Endothelial cell of umbilical vein (primary cell): ENCODE data around the gene ROCK2. TPM values are rescaled to one million over a fixed set of nuclear protein-coding genes. Genes with fewer than 3 reads are reported as not detected.

Experiments
- BruUV-seq: library from RNA; stranded (reverse); fragments of 400-500 nt; replicated peaks from 2 replicates; lab custom pipeline; 2021; lab: Mats Ljungman, UMichigan
- CTCF ChIA-PET: fragments of 300-600, 350-600 bp; sonication (Branson Sonifier 250); formaldehyde crosslinking; loops from one replicate; lab custom pipeline; 2021; ENCODE audit warnings: antibody characterized with exemption, inconsistent platforms; lab: Charles Lee
- POLR2A ChIA-PET: fragments of 300-600, 350-600 bp; sonication (Branson Sonifier 250); formaldehyde crosslinking; loops from one replicate; lab custom pipeline; 2021; ENCODE audit warnings: antibody characterized with exemption, inconsistent platforms; lab: Charles Lee
- DNase-seq: peaks from one replicate; pipeline ENCODE4 v3.0.0-alpha.2; 2011; ENCODE audit warnings: low read depth, low spot score
- FAIRE-seq: peaks from 2 replicates; lab custom pipeline; 2011; peaks lifted over from hg19 to GRCh38; lab: Jason Lieb, UNC
- H2AFZ ChIP-seq: 2 replicates; pipeline ENCODE4 v1.6.0; 2012; ENCODE audit warnings: low read depth, low read length, control low read depth, inconsistent platforms
- H3K27ac ChIP-seq: 2 replicates; pipeline ENCODE4 v1.5.1; 2011; ENCODE audit warnings: low read depth, mild to moderate bottlenecking, control low read depth, low read length, moderate library complexity; ENCODE audit not compliant: insufficient read depth
- H3K27me3 ChIP-seq, 2 experiments: 2 replicates each; pipeline versions ENCODE4 v1.6.0 to v1.6.1; 2011; ENCODE audit warnings: low read length in 2 of 2, mixed read lengths in 1 of 2; ENCODE audit not compliant: control insufficient read depth in 2 of 2, insufficient read depth in 2 of 2
- H3K36me3 ChIP-seq, 2 experiments: 2 replicates in 1 of 2; 3 replicates in 1 of 2; pipeline ENCODE4 v1.5.1; 2011; ENCODE audit warnings: low read length in 2 of 2, mild to moderate bottlenecking in 1 of 2, moderate library complexity in 1 of 2; ENCODE audit not compliant: control insufficient read depth in 2 of 2, insufficient read depth in 2 of 2; ENCODE audit errors: extremely low read depth in 1 of 2
- H3K4me1 ChIP-seq: 3 replicates; pipeline ENCODE4 v1.5.1; 2011; ENCODE audit warnings: mild to moderate bottlenecking, low read length; ENCODE audit not compliant: control insufficient read depth, insufficient read depth; ENCODE audit errors: extremely low read depth
- H3K4me2 ChIP-seq: 2 replicates; pipeline ENCODE4 v1.6.1; 2011; ENCODE audit warnings: low read length, control low read depth, mixed read lengths; ENCODE audit not compliant: insufficient read depth
- H3K4me3 ChIP-seq, 3 experiments: fragments of 200-600 bp in 1 of 3; sonication (generic), shearing (Covaris generic) in 1 of 3; replicated peaks in 1 of 3; 2 replicates each; pipeline ENCODE4 v1.5.1; 2011 to 2016; ENCODE audit warnings: control low read depth in 3 of 3, low read length in 3 of 3, mild to moderate bottlenecking in 2 of 3, inconsistent platforms in 1 of 3, low read depth in 1 of 3, moderate library complexity in 1 of 3; ENCODE audit not compliant: insufficient read depth in 1 of 3
- H3K79me2 ChIP-seq: 2 replicates; pipeline ENCODE4 v1.6.0; 2012; ENCODE audit warnings: low read length, inconsistent platforms; ENCODE audit not compliant: control insufficient read depth, insufficient read depth
- H3K9ac ChIP-seq: replicated peaks from 2 replicates; pipeline ENCODE3; 2011; ENCODE audit warnings: low read length, control low read depth; ENCODE audit not compliant: insufficient read depth; ENCODE audit errors: extremely low read depth
- H3K9me1 ChIP-seq: replicated peaks from 3 replicates; pipeline ENCODE4 v1.6.0; 2011; ENCODE audit warnings: mild to moderate bottlenecking, low read length; ENCODE audit not compliant: control insufficient read depth, insufficient read depth; ENCODE audit errors: extremely low read depth
- H3K9me3 ChIP-seq: replicated peaks from 2 replicates; pipeline ENCODE4 v1.5.1; 2012; ENCODE audit warnings: low read length, inconsistent platforms; ENCODE audit not compliant: control insufficient read depth, insufficient read depth
- H4K20me1 ChIP-seq: replicated peaks from 2 replicates; pipeline ENCODE3; 2011; ENCODE audit warnings: mild to moderate bottlenecking, low read length; ENCODE audit not compliant: control insufficient read depth, insufficient read depth; ENCODE audit errors: extremely low read depth
- EZH2 ChIP-seq: IDR thresholded peaks from 2 replicates; pipeline ENCODE4 v1.6.1; 2012; ENCODE audit warnings: borderline replicate concordance, low read depth, mild to moderate bottlenecking, moderate library complexity, low read length, inconsistent platforms; ENCODE audit not compliant: severe bottlenecking
- FOS ChIP-seq: IDR thresholded peaks from 2 replicates; pipeline ENCODE4 v1.6.1; 2011; ENCODE audit warnings: mild to moderate bottlenecking, low read length, moderate library complexity, borderline replicate concordance; ENCODE audit not compliant: insufficient read depth
- GATA2 ChIP-seq: IDR thresholded peaks from 2 replicates; pipeline ENCODE4 v1.7.0; 2011; ENCODE audit warnings: low read depth, mild to moderate bottlenecking, moderate library complexity, mixed read lengths, low read length; ENCODE audit not compliant: insufficient read length, insufficient read depth
- JUN ChIP-seq: IDR thresholded peaks from 2 replicates; pipeline ENCODE4 v1.6.1; 2011; ENCODE audit warnings: borderline replicate concordance, low read depth; ENCODE audit not compliant: insufficient read length, insufficient read depth
- MAX ChIP-seq: IDR thresholded peaks from 2 replicates; pipeline ENCODE4 v1.6.1; 2011; ENCODE audit not compliant: insufficient read depth, insufficient read length
- MYC ChIP-seq: IDR thresholded peaks from one replicate; pipeline ENCODE4 v1.6.1; 2011; ENCODE audit warnings: mild to moderate bottlenecking, low read depth, low read length
- POLR2A ChIP-seq: IDR thresholded peaks from 2 replicates; pipeline ENCODE4 v1.6.1; 2012; ENCODE audit warnings: low read depth, mild to moderate bottlenecking, control low read depth, low read length
- POLR2AphosphoS5 ChIP-seq: IDR thresholded peaks from 2 replicates; pipeline ENCODE4 v1.6.1; 2012; ENCODE audit warnings: low read depth, mild to moderate bottlenecking, control low read depth, low read length, moderate library complexity; ENCODE audit not compliant: insufficient read depth
- dilution Hi-C: fragments of 300-500 bp; cut with MboI; formaldehyde crosslinking; loops from one replicate; pipeline ENCODE4 v1.15.0; 2019; ENCODE audit warnings: low sequenced_read_pairs; ENCODE audit not compliant: extremely low pct_ligation_motif_present
- intact Hi-C: fragments of 100-400 bp; cut with micrococcal nuclease; formaldehyde crosslinking; loops from one replicate; pipeline ENCODE4 v1.10.0; 2022
- polyA plus RNA-seq, 4 experiments: library from polyadenylated mRNA; depleted of rRNA in 3 of 4; stranded (reverse) in 3 of 4; unstranded in 1 of 4; fragments of >200 nt; gene quantifications; 2 replicates each; pipeline versions ENCODE4 v1.2.1 to v1.2.3, GENCODE V29; 2011 to 2012; ENCODE audit warnings: missing spikeins in 1 of 4
- total RNA-seq: library from RNA; stranded (reverse); gene quantifications from 2 replicates; pipeline ENCODE4 v1.2.3, GENCODE V29; 2021
- TF ChIP-seq, protein P1 (sequence below), 2 donors: IDR thresholded peaks; 1 replicate in 1 of 2; 2 replicates in 1 of 2; pipeline ENCODE4 v1.5.1; 2011; ENCODE audit warnings: low read length in 2 of 2, mild to moderate bottlenecking in 2 of 2, moderate library complexity in 2 of 2, control low read depth in 1 of 2, inconsistent platforms in 1 of 2, low read depth in 1 of 2; ENCODE audit not compliant: insufficient read depth in 1 of 2; ENCODE audit errors: extremely low read depth in 1 of 2

Gene ROCK2
- total and polyA plus RNA-seq, 2 donors (not counting 3 experiments of a cell fraction or from before 2014, with no cell fraction given) = 5.2 to 56.5 TPM

DNA sequence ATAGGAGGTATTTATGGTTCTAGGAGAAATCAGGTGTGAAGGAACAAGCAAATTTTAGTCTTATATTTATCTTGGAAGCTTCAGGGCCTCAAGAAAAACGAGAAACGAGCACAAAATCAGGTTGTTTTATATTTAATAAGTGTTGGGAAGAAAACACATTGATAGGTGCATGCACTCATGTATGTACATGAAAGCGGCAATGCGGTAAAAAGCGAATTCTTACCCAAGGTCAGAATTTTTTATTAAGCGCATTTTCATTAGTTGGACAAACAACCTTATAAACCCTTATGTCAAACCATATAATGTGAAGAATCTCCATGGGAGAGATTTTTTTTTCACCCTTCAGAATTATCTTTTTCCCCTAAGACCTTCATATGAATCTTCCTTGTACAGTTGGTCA is 163.8 kb downstream of the ROCK2 start:
- Histone ChIP-seq H3K9me1 (no peaks in the 10 kb centered on the region), H3K9ac (no peak overlapping the region), H3K4me3 (no peak overlapping the region), H3K27ac (no peak overlapping the region), H3K27me3 (no peaks in the 10 kb centered on the region), H2AFZ (no peak overlapping the region), H3K36me3 (peaks cover 0 to 3% of the 10 kb centered on the region in 2 experiments), H3K9me3 (no peaks in the 10 kb centered on the region), H3K79me2 (no peaks in the 10 kb centered on the region), H4K20me1 (no peaks in the 10 kb centered on the region), H3K4me2 (no peak overlapping the region), H3K4me1 (peaks cover 2% of the 10 kb centered on the region)
- ChIA-PET CTCF (no interaction called here), POLR2A (no interaction called here)
- TF ChIP-seq EZH2 (no peak), JUN (no peak)
- TF ChIP-seq, protein P1, sequence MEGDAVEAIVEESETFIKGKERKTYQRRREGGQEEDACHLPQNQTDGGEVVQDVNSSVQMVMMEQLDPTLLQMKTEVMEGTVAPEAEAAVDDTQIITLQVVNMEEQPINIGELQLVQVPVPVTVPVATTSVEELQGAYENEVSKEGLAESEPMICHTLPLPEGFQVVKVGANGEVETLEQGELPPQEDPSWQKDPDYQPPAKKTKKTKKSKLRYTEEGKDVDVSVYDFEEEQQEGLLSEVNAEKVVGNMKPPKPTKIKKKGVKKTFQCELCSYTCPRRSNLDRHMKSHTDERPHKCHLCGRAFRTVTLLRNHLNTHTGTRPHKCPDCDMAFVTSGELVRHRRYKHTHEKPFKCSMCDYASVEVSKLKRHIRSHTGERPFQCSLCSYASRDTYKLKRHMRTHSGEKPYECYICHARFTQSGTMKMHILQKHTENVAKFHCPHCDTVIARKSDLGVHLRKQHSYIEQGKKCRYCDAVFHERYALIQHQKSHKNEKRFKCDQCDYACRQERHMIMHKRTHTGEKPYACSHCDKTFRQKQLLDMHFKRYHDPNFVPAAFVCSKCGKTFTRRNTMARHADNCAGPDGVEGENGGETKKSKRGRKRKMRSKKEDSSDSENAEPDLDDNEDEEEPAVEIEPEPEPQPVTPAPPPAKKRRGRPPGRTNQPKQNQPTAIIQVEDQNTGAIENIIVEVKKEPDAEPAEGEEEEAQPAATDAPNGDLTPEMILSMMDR (IDR thresholded peaks at IDR 0.05; ENCODE audit: extremely low read depth in 1 of 2, insufficient read depth in 1 of 2, low read depth in 1 of 2, low read length in 2 of 2) = no peak
- no TSS peak for BruUV-seq
- intact Hi-C loops (no loop called here), dilution Hi-C loops (no loop called here)
- FAIRE-seq (no peak), DNase-seq (no peak)

DNA sequence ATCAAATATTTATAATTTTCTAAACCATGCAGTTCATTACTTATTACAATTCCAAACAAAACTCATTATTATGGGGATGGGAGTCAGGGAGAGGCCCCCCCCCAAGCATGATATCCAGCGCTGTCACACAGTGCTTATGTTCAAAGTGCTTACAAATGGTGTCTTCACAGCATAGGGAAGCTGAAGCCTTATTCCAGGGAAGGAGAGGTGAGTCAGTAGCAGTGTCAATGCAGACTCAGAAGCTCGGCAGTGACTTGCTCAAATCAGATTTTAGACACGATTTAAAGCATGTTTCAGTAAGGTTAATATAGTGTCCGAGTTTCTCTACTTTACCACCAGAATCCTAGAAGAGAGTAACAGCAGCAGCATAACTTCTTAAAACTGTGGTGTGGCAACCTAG is 164.5 kb downstream of the ROCK2 start:
- dilution Hi-C loops = no loop called here
- TF ChIP-seq MYC (no peak), GATA2 (no peak), EZH2 (no peak), POLR2AphosphoS5 (no peak), MAX (no peak), FOS (no peak), JUN (no peak), POLR2A (no peak)
- TF ChIP-seq, protein P1 (IDR thresholded peaks at IDR 0.05; ENCODE audit: extremely low read depth in 1 of 2, insufficient read depth in 1 of 2, low read depth in 1 of 2, low read length in 2 of 2) = no peak

More for the DNA sequence above, 164.5 kb downstream of the ROCK2 start:
- intact Hi-C loops = no loop called here
- Histone ChIP-seq H3K27me3 (no peaks in the 10 kb centered on the region), H3K4me1 (peaks cover 3% of the 10 kb centered on the region), H3K36me3 (peaks cover 0 to 3% of the 10 kb centered on the region in 2 experiments), H2AFZ (no peak overlapping the region), H3K79me2 (no peaks in the 10 kb centered on the region), H4K20me1 (no peaks in the 10 kb centered on the region), H3K27ac (no peak overlapping the region), H3K9ac (no peak overlapping the region), H3K4me2 (no peak overlapping the region), H3K9me1 (no peaks in the 10 kb centered on the region), H3K4me3 (no peak overlapping the region), H3K9me3 (no peaks in the 10 kb centered on the region)
- no peak for FAIRE-seq
- CTCF ChIA-PET = interaction anchor here (0.6 kb wide), 1 partner anchor 47 kb away, joined by 3 read pairs; a partner anchor contains a TSS
- DNase-seq = no peak
- no TSS peak for BruUV-seq
- POLR2A ChIA-PET = no interaction called here
